Frontal cortex (tissue), 4 donors: ENCODE results near the gene RB1. TPM values are rescaled to one million over a fixed set of nuclear protein-coding genes. Genes with fewer than 3 reads are reported as not detected.
A peak's percentile ranks its signal among the peaks of the same experiment; 100 is the strongest.

Experiments used
- DNase-seq, 2 donors: peaks; one replicate each; pipeline ENCODE4 v3.0.0; 2012; ENCODE audit warnings: low spot score in 2 of 2
- FAIRE-seq: peaks from 2 replicates; lab custom pipeline; 2012; peaks lifted over from hg19 to GRCh38; lab: Jason Lieb, UNC
- total RNA-seq: library from RNA; depleted of rRNA; stranded (reverse); fragments of >200 nt; gene quantifications from one replicate; pipeline ENCODE4 v1.2.3, GENCODE V29; 2014
- donor health status: control.
- donor health status: control.
- donor health status: control.

RB1 gene
- 35.9 TPM for total RNA-seq

- DNase-seq (peak; percentile 92), FAIRE-seq (no peak)
These were observed at the start of gene RB1 for GRCh38 chr13:48303359-48304142. Gene RB1, plus strand, starts transcription at chr13:48303751. Its CDS starts 162 bp downstream, at chr13:48303913.

- DNase-seq (no peak), FAIRE-seq (no peak)
These were observed 49.7 kb upstream of the RB1 start for GRCh38 chr13:48253849-48254248.

DNA sequence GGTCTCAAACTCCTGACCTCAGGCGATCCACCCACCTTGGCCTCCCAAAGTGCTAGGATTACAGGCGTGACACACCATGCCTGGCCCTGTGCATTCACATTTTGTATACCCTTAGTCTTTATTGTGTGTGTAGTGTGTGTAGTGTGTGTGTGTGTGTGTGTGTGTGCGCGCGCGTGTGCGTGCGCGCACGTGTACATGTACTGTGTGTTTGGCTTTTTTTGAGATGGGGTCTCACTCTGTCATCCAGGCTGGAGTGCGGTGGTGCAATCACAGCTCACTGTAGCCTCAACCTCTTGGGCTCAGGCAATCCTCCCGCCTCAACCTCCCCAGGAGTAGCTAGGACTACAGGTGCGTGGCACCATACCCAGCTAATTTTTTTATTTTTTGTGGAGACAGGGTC, 48.5 kb upstream of the RB1 start:
- DNase-seq (no peak), FAIRE-seq (no peak)

DNA sequence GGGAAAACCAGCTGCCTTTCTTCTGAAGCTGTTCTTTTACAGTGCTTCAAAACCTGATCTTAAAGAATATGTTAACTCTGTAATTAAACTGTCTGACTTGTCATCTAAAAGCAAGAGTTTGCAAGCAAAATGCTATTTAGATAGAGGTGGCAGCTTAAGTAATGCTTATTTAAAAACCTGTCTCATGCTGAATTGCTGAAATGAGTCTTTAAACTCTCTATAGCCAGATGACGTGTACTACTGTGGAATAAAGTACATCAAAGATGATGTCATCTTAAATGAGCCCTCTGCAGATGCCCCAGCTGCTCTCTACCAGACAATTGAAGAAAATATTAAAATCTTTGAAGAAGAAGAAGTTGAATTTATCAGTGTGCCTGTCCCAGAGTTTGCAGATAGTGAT, 47.6 kb upstream of the RB1 start:
- FAIRE-seq (no peak), DNase-seq (no peak)

DNA sequence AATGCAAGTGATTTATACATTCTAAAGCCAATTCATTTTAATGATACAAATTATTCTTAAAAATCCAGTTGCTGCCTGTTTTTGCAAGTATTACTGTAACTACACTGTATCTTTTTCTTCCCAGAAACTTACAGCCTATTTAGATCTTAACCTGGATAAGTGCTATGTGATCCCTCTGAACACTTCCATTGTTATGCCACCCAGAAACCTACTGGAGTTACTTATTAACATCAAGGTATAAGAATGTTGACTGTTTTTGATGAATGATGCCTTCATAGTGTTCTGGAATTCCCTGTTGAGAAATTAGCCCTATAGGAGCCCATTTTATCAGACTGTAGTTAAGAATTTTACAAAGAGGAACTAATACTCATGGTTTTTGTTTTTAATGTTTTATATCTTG, 45.5 kb upstream of the RB1 start:
- FAIRE-seq, result no peak
- DNase-seq, result no peak

GRCh38 chr13:48258430-48258829, 45.1 kb upstream of the RB1 start:
- FAIRE-seq, result no peak
- no peak for DNase-seq

- FAIRE-seq, result no peak
- DNase-seq, result no peak
These were observed 42.6 kb upstream of the RB1 start for GRCh38 chr13:48260970-48261369.

DNA sequence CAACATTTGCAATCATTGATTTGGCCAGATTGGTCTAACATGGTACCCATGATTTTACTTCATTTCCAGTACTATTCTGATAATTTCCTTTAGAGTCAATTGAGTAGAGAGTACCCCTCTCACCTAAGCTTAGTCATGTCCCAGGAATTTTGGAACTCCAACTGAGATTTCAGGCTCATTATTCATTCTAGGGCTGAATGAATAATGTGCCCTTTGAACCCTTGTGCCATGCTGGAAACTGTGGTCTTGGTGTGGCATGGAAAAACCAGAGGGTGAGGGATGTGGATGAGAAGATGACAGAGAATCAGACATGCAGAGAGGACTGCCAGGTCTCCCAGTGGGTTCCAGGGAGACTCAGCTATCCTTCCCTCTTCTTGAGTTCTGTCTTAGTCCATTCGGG, 40.4 kb upstream of the RB1 start:
- FAIRE-seq (no peak), DNase-seq (no peak)

DNA sequence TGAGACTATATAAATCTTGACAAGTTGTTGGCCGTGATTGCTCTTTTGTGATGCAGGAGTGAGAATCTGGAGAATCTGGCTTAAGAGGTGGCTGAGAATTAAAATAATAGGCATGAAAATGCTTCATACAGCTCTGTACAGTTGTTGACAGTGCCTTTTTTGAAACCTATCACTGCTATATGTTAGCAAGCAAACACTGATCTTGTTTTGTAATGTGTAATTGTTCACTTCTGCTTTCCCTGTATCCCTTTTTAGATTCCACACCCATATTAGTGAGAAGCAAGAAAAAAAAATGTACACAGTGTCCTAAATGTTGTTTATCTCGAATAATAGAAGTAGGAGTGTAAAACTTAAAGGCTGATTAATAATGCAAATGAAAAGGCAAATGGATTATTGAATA, 39.5 kb upstream of the RB1 start:
- DNase-seq, result no peak
- no peak for FAIRE-seq

GRCh38 chr13:48265217-48265815, 38.2 kb upstream of the RB1 start:
- no peak for FAIRE-seq
- no peak for DNase-seq

- no peak for FAIRE-seq
These were observed 37.4 kb upstream of the RB1 start for GRCh38 chr13:48266150-48266549.

GRCh38 chr13:48266701-48267639, 36.6 kb upstream of the RB1 start:
- FAIRE-seq (no peak), DNase-seq (no peak)

More at GRCh38 chr13:48266150-48266549, 37.4 kb upstream of the RB1 start:
- DNase-seq, result no peak

GRCh38 chr13:48268019-48268418, 35.5 kb upstream of the RB1 start:
- DNase-seq (no peak), FAIRE-seq (no peak)

GRCh38 chr13:48273346-48273745, 30.2 kb upstream of the RB1 start:
- DNase-seq, result no peak

DNA sequence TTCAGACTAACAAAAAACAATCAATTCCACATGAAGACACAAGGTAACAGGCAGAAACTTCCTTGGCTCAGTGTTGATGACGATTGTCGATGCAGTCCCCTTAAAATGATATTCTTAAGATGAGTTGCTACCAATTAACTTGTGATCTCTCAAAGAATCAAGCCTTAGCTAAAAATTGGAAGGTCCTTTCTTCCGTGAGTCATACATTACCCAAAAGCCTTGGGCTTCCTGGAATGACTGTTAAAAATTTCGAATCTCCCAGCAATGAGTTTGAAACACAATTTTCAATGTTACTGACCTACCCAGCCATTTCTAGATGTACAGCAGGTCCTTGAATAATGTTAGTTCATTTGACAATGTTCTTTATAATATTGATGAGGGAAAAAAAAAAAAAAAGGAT, 28.0 kb upstream of the RB1 start:
- no peak for FAIRE-seq
- no peak for DNase-seq

More at GRCh38 chr13:48273346-48273745, 30.2 kb upstream of the RB1 start:
- no peak for FAIRE-seq

- FAIRE-seq (no peak), DNase-seq (no peak)
These were observed 24.7 kb upstream of the RB1 start for GRCh38 chr13:48278806-48279205.

DNA sequence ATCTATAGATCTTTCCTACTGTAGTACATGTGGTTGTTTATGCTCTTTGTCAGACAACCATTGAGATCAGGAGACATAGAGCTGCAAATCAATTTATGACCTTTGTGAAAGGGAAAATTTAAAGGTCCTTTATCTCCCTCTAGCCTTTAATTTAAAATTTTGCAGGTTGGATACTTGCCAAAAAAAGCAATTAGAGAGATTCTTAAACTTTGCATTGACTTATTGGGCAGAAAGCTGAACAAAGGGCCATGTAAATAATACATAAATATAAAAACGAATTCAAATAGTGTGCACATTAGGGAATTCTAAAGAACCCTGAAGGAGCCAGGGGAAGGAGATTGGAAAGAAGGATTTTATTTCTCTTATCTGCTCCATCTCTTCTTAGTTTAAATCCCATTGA, 22.0 kb upstream of the RB1 start:
- DNase-seq (no peak), FAIRE-seq (no peak)

DNA sequence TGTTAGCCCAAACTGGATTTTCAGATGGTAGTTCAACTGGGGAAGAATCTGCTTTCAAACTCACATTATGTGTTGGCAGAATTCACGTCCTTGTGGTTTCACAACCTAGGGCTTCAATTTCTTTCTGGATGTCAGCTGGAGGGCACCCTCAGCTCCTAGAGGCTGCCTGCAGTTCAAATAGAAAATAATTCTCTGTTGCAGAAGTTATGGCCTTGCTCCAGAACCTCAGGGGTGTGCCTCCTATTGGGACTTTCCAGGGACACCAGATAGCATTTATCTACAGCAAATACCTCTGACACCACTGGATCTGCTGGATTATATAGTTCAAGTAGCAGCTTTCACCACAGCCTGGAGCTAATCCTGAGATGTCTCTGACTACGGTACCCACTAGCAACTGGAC, 11.8 kb upstream of the RB1 start:
- FAIRE-seq (no peak), DNase-seq (no peak)

DNA sequence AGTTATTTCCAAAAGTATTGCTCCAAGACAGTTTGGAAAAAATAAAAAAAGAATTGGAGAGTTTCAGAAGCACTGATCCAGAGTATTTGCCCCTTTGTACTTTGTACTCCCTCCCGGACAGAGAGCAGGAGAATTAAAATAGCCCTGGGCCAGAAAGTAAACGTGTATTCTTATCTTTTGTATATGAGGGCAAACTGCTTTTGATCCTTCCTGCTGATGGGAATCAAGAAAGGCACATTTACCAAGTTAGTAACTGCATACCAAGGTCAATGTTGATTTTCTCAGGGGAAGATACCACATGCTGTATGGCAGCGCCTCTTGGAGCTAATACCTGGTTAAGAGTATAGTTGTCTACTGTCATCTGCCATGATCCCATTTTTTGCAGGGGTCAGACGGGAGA, 10.9 kb upstream of the RB1 start:
- FAIRE-seq (no peak), DNase-seq (no peak)

- DNase-seq, result no peak
- no peak for FAIRE-seq
These were observed 8.9 kb upstream of the RB1 start for GRCh38 chr13:48294653-48295052.

- no peak for DNase-seq
- no peak for FAIRE-seq
These were observed 8.3 kb upstream of the RB1 start for GRCh38 chr13:48295271-48295670.
